ENCODE results near the gene INAVA. TPM values are rescaled to one million over a fixed set of nuclear protein-coding genes. Genes with fewer than 3 reads are reported as not detected.

Gene INAVA
- total and polyA plus RNA-seq, 2 of the 13 experiments (the other 11 are each of a cell fraction or from before 2014, with no cell fraction given), result 6.0 to 13.5 TPM

DNA sequence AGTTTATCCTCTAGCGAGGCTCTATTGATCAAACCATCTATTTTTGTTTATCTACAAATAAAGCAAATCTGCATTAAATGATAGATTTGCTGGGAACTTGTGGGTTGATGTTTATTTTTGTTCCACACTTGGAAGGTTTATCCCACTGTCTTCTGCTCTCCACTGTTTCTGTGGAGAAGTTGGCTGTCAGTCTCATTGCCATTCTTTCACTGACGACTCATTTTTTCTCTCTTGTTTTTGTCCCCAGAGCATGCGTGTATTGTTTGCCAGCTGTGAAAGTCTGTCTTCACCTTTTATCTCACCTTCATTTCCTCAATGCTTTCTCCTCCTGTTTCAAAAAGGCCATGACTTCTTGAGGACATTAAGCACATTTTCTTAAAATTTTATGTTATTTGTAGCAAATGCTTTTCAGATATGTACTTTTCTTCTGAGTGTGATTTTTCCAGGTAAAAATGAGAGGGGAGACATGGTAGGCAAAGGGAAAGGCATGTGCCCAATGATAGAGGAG lies 52.4 kb downstream of the INAVA start:
- peak; percentile 98 for TF ChIP-seq ZNF317 (CRISPR knock-in tag; IDR thresholded peaks at IDR 0.05)
- no peak for TF ChIP-seq HOXA7 (CRISPR knock-in tag; IDR thresholded peaks at IDR 0.05)
- no peak for FAIRE-seq
- Histone ChIP-seq H3K27me3 (ENCODE audit: control insufficient read depth in 1 of 2, insufficient read depth in 2 of 2, low read length in 2 of 2) (peaks cover 0 to 9% of the 10 kb centered on the region in 2 experiments; a peak in 2 of 5 replicates), H3K9ac (ENCODE audit: insufficient read depth, low read depth, low read length) (no peak overlapping the region), H2AFZ (ENCODE audit: low read length) (no peak overlapping the region), H3K4me1 (ENCODE audit: insufficient read depth, low read length) (no peaks in the 10 kb centered on the region; the same call in 1 of the 2 replicates), H3K9me3 (ENCODE audit: low read length) (peaks cover 10% of the 10 kb centered on the region), H4K20me1 (ENCODE audit: insufficient read depth, low read length) (no peaks in the 10 kb centered on the region), H3K79me2 (ENCODE audit: insufficient read depth, low read length) (no peaks in the 10 kb centered on the region), H3K27ac (ENCODE audit: extremely low read length, insufficient read depth, low read length) (no peak overlapping the region), H3K4me3 (replicated peaks in 1 of 3; ENCODE audit: insufficient read depth in 1 of 3, low read depth in 2 of 3, low read length in 3 of 3) (no peak overlapping the region), H3K4me2 (ENCODE audit: low read depth, low read length) (no peak overlapping the region), H3K36me3 (replicated peaks in 1 of 2; ENCODE audit: control insufficient read depth in 1 of 2, insufficient read depth in 2 of 2, low read length in 2 of 2) (no peaks in the 10 kb centered on the region)
- 10% methylated on average over 3 of the region's 3 CpGs for WGBS (ENCODE audit: low lambda C conversion rate)
- in situ Hi-C loops (cut with HindIII; ENCODE audit: extremely low pct_ligation_motif_present, low pct_unique_long_range_greater_than_20kb), result no loop called here
- POLR2A ChIA-PET, result no interaction called here
- ATAC-seq, result no peak
- no peak for DNase-seq (ENCODE audit: low spot score)
- BruUV-seq (replicated peaks), result no TSS peak
- CTCF ChIA-PET (ENCODE audit: low intra/inter-chr PET ratio, low total read pairs), result no interaction called here
- intact Hi-C loops (cut with micrococcal nuclease; ENCODE audit: unreplicated experiment), result no loop called here

DNA sequence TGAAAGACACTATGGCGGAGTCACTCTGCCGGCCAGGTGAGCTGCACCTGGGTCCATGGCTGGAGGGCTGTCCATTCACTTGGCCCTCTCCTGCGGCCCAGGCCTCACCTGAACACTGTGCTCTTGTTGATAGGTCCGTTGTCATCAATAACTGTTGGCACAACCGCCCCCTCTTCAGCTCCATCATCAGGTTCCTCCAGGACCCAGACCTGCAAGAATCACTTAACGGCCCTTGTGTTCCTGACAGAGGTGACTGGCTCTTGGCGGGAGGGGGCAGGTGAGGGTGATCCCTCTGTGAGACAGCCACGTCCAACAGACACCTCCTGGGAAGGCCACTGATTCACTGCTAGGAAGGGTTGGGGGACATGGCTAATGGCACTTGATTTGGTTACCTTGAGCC lies 54.9 kb downstream of the INAVA start:
- Histone ChIP-seq H3K4me3 (replicated peaks in 1 of 3; ENCODE audit: insufficient read depth in 1 of 3, low read depth in 2 of 3, low read length in 3 of 3) (no peak overlapping the region), H3K9me3 (ENCODE audit: low read length) (peaks cover 10% of the 10 kb centered on the region), H4K20me1 (ENCODE audit: insufficient read depth, low read length) (no peaks in the 10 kb centered on the region), H3K79me2 (ENCODE audit: insufficient read depth, low read length) (no peaks in the 10 kb centered on the region), H3K4me2 (ENCODE audit: low read depth, low read length) (no peak overlapping the region), H3K27ac (ENCODE audit: extremely low read length, insufficient read depth, low read length) (no peak overlapping the region), H3K9ac (ENCODE audit: insufficient read depth, low read depth, low read length) (no peak overlapping the region), H3K36me3 (replicated peaks in 1 of 2; ENCODE audit: control insufficient read depth in 1 of 2, insufficient read depth in 2 of 2, low read length in 2 of 2) (no peaks in the 10 kb centered on the region), H3K27me3 (ENCODE audit: control insufficient read depth in 1 of 2, insufficient read depth in 2 of 2, low read length in 2 of 2) (peaks cover 0 to 14% of the 10 kb centered on the region in 2 experiments; a peak in 2 of 5 replicates), H2AFZ (ENCODE audit: low read length) (no peak overlapping the region), H3K4me1 (ENCODE audit: insufficient read depth, low read length) (no peaks in the 10 kb centered on the region; the same call in 1 of the 2 replicates)
- ATAC-seq (no peak), DNase-seq (ENCODE audit: low spot score) (no peak), FAIRE-seq (no peak)
- no CpG with 5 or more reads among the region's 8 CpGs for WGBS (ENCODE audit: low lambda C conversion rate)
- TF ChIP-seq, protein P1, sequence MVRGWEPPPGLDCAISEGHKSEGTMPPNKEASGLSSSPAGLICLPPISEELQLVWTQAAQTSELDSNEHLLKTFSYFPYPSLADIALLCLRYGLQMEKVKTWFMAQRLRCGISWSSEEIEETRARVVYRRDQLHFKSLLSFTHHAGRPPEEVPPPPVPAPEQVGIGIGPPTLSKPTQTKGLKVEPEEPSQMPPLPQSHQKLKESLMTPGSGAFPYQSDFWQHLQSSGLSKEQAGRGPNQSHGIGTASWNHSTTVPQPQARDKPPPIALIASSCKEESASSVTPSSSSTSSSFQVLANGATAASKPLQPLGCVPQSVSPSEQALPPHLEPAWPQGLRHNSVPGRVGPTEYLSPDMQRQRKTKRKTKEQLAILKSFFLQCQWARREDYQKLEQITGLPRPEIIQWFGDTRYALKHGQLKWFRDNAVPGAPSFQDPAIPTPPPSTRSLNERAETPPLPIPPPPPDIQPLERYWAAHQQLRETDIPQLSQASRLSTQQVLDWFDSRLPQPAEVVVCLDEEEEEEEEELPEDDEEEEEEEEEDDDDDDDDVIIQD (CRISPR knock-in tag; IDR thresholded peaks at IDR 0.05; ENCODE audit: low read depth), result no peak
- no peak for TF ChIP-seq POLR2G (IDR thresholded peaks at IDR 0.05; ENCODE audit: low read depth, low read length)
- intact Hi-C loops (cut with micrococcal nuclease; ENCODE audit: unreplicated experiment) (no loop called here), in situ Hi-C loops (cut with HindIII; ENCODE audit: extremely low pct_ligation_motif_present, low pct_unique_long_range_greater_than_20kb) (no loop called here)
- CTCF ChIA-PET (ENCODE audit: low intra/inter-chr PET ratio, low total read pairs), result no interaction called here
- POLR2A ChIA-PET, result no interaction called here
- no TSS peak for BruUV-seq (replicated peaks)
